ENCODE results near the gene CISD1.
A peak's percentile ranks its signal among the peaks of the same experiment; 100 is the strongest.
"Not testable (repeated sequence)": the region's sequence is repeated elsewhere in the genome, so short reads cannot be mapped to it uniquely, and the experiment has no call there.

The CISD1 gene

GRCh38 chr10:58268946-58269781 lies at the start of gene CISD1:
CISD1 (plus strand) TSS chr10:58269162; CDS start chr10:58269274, 112 bp downstream.
- TF ChIP-seq CTCF (conservative IDR thresholded peaks at IDR 0.05): no peak
- TF ChIP-seq ZFX (IDR thresholded peaks at IDR 0.05): peak; percentile 66
- H3K27ac ChIP-seq: peak within 1 kb of the TSS; percentile 96

GRCh38 chr10:58219875-58220274 lies 49.1 kb upstream of the CISD1 start:
- no peak overlapping the region for H3K27ac ChIP-seq
- TF ChIP-seq ZFX (IDR thresholded peaks at IDR 0.05) (no peak), CTCF (conservative IDR thresholded peaks at IDR 0.05) (no peak)

GRCh38 chr10:58220769-58221451 lies 48.1 kb upstream of the CISD1 start:
- no peak overlapping the region for H3K27ac ChIP-seq
- TF ChIP-seq ZFX (IDR thresholded peaks at IDR 0.05): no peak
- TF ChIP-seq CTCF (conservative IDR thresholded peaks at IDR 0.05): no peak

GRCh38 chr10:58225654-58226053 lies 43.3 kb upstream of the CISD1 start:
- TF ChIP-seq CTCF (conservative IDR thresholded peaks at IDR 0.05) (no peak), ZFX (IDR thresholded peaks at IDR 0.05) (no peak)
- no peak overlapping the region for H3K27ac ChIP-seq

GRCh38 chr10:58229856-58230255 lies 39.1 kb upstream of the CISD1 start:
- not testable (repeated sequence) for H3K27ac ChIP-seq

- TF ChIP-seq ZFX (IDR thresholded peaks at IDR 0.05): no peak
- TF ChIP-seq CTCF (conservative IDR thresholded peaks at IDR 0.05): no peak
- no peak overlapping the region for H3K27ac ChIP-seq
Measured at GRCh38 chr10:58237014-58237834, 31.7 kb upstream of the CISD1 start.

- TF ChIP-seq CTCF (conservative IDR thresholded peaks at IDR 0.05) (no peak), ZFX (IDR thresholded peaks at IDR 0.05) (no peak)
- H3K27ac ChIP-seq: no peak overlapping the region
Measured at GRCh38 chr10:58239561-58240169, 29.3 kb upstream of the CISD1 start.
